HEK293 (cell line): ENCODE results near the gene MYCN.
A peak's percentile ranks its signal among the peaks of the same experiment; 100 is the strongest.

ENCODE experiments used
- CTCF ChIA-PET: fragments of 350-600 bp; formaldehyde crosslinking; extraction: SDS; loops from one replicate; lab custom pipeline; 2021; ENCODE audit warnings: antibody characterized with exemption; lab: Yijun Ruan, JAX
- POLR2A ChIA-PET: fragments of 300-600 bp; formaldehyde crosslinking; extraction: SDS; loops from one replicate; lab custom pipeline; 2020; ENCODE audit warnings: antibody characterized with exemption, inconsistent platforms; lab: Yijun Ruan, JAX
- H3K27ac ChIP-seq: fragments of 200-500 bp; sonication (Bioruptor generic); 2 replicates; pipeline ENCODE4 v1.5.1; 2014; ENCODE audit warnings: low read depth, low read length, control low read depth, inconsistent platforms; ENCODE audit errors: extremely low read depth
- H3K36me3 ChIP-seq, 2 experiments: fragments of 200-500 bp in 1 of 2; sonication (Bioruptor generic) in 1 of 2; 1 replicate in 1 of 2; 2 replicates in 1 of 2; pipeline ENCODE4 v1.5.1; 2014 to 2017; ENCODE audit warnings: inconsistent platforms in 2 of 2, low read length in 2 of 2; ENCODE audit not compliant: control insufficient read depth in 2 of 2, insufficient read depth in 1 of 2
- H3K4me1 ChIP-seq: fragments of 200-500 bp; sonication (Bioruptor generic); 2 replicates; pipeline ENCODE4 v1.5.1; 2014; ENCODE audit warnings: mild to moderate bottlenecking, low read length, inconsistent platforms; ENCODE audit not compliant: control insufficient read depth, insufficient read depth
- H3K4me3 ChIP-seq: 2 replicates; pipeline ENCODE4 v1.5.1; 2011; ENCODE audit warnings: low read depth, mild to moderate bottlenecking, control low read depth, low read length, moderate library complexity
- H3K9me3 ChIP-seq: fragments of 200-500 bp; sonication (Bioruptor generic); 2 replicates; pipeline ENCODE4 v1.5.1; 2014; ENCODE audit warnings: low read depth, low read length, inconsistent platforms; ENCODE audit not compliant: control insufficient read depth, insufficient read depth
- FEZF1 ChIP-seq: fragments of 450-650 bp; formaldehyde crosslinking; IDR thresholded peaks from 2 replicates; pipeline ENCODE4 v1.5.1; 2016; ENCODE audit warnings: missing biosample characterization, missing genetic modification characterization
- KLF10 ChIP-seq: fragments of 450-650 bp; IDR thresholded peaks from 2 replicates; pipeline ENCODE4 v1.5.1; 2018; ENCODE audit warnings: missing biosample characterization, mild to moderate bottlenecking, missing genetic modification characterization
- SP2 ChIP-seq: fragments of 450-650 bp; formaldehyde crosslinking; IDR thresholded peaks from 2 replicates; pipeline ENCODE4 v1.5.1; 2016; ENCODE audit warnings: missing biosample characterization, missing genetic modification characterization
- SP7 ChIP-seq: fragments of 450-650 bp; formaldehyde crosslinking; IDR thresholded peaks from 2 replicates; pipeline ENCODE4 v1.5.1; 2016; ENCODE audit warnings: missing biosample characterization, missing genetic modification characterization
- WT1 ChIP-seq: fragments of 450-650 bp; formaldehyde crosslinking; IDR thresholded peaks from 2 replicates; pipeline ENCODE4 v1.5.1; 2016; ENCODE audit warnings: missing biosample characterization, missing genetic modification characterization
- YY1 ChIP-seq: fragments of 450-650 bp; formaldehyde crosslinking; IDR thresholded peaks from 2 replicates; pipeline ENCODE4 v1.5.1; 2018; ENCODE audit warnings: missing biosample characterization, missing genetic modification characterization
- ZBTB1 ChIP-seq: fragments of 450-650 bp; formaldehyde crosslinking; IDR thresholded peaks from 2 replicates; pipeline ENCODE4 v1.5.1; 2016; ENCODE audit warnings: missing biosample characterization, missing genetic modification characterization
- ZBTB8A ChIP-seq: fragments of 450-650 bp; formaldehyde crosslinking; IDR thresholded peaks from 2 replicates; pipeline ENCODE4 v1.5.1; 2016; ENCODE audit warnings: missing biosample characterization, missing genetic modification characterization
- ZIC2 ChIP-seq: fragments of 450-650 bp; formaldehyde crosslinking; IDR thresholded peaks from 2 replicates; pipeline ENCODE4 v1.5.1; 2016; ENCODE audit warnings: missing biosample characterization, missing genetic modification characterization
- ZNF16 ChIP-seq: fragments of 450-650 bp; formaldehyde crosslinking; IDR thresholded peaks from 2 replicates; pipeline ENCODE4 v1.5.1; 2016; ENCODE audit warnings: low read depth, missing biosample characterization, missing genetic modification characterization
- ZNF169 ChIP-seq: fragments of 450-650 bp; formaldehyde crosslinking; IDR thresholded peaks from 2 replicates; pipeline ENCODE4 v1.5.1; 2016; ENCODE audit warnings: missing biosample characterization, missing genetic modification characterization
- ZNF211 ChIP-seq: fragments of 450-650 bp; formaldehyde crosslinking; IDR thresholded peaks from 2 replicates; pipeline ENCODE4 v1.5.1; 2016; ENCODE audit warnings: low read depth, missing biosample characterization, missing genetic modification characterization
- ZNF248 ChIP-seq: fragments of 450-650 bp; formaldehyde crosslinking; IDR thresholded peaks from 2 replicates; pipeline ENCODE4 v1.5.1; 2017; ENCODE audit warnings: missing biosample characterization, missing genetic modification characterization
- ZNF341 ChIP-seq: fragments of 450-650 bp; formaldehyde crosslinking; IDR thresholded peaks from 2 replicates; pipeline ENCODE4; 2016; ENCODE audit warnings: low read depth, missing biosample characterization, missing genetic modification characterization
- ZNF416 ChIP-seq: fragments of 450-650 bp; formaldehyde crosslinking; IDR thresholded peaks from 2 replicates; pipeline ENCODE4 v1.5.1; 2016; ENCODE audit warnings: missing biosample characterization, missing genetic modification characterization
- ZNF423 ChIP-seq: fragments of 450-650 bp; formaldehyde crosslinking; IDR thresholded peaks from 2 replicates; pipeline ENCODE4 v1.5.1; 2016; ENCODE audit warnings: missing biosample characterization, missing genetic modification characterization
- ZNF501 ChIP-seq: fragments of 450-650 bp; formaldehyde crosslinking; IDR thresholded peaks from 2 replicates; pipeline ENCODE4 v1.5.1; 2016; ENCODE audit warnings: missing biosample characterization, missing genetic modification characterization
- ZNF560 ChIP-seq: fragments of 450-650 bp; formaldehyde crosslinking; IDR thresholded peaks from 2 replicates; pipeline ENCODE4 v1.5.1; 2017; ENCODE audit warnings: missing biosample characterization, missing genetic modification characterization, borderline replicate concordance
- ZNF600 ChIP-seq: fragments of 450-650 bp; formaldehyde crosslinking; IDR thresholded peaks from 2 replicates; pipeline ENCODE4 v1.5.1; 2016; ENCODE audit warnings: missing biosample characterization, missing genetic modification characterization
- ZNF610 ChIP-seq: fragments of 450-650 bp; formaldehyde crosslinking; IDR thresholded peaks from 2 replicates; pipeline ENCODE4 v1.5.1; 2016; ENCODE audit warnings: missing biosample characterization, missing genetic modification characterization, borderline replicate concordance
- ZNF664 ChIP-seq: fragments of 450-650 bp; formaldehyde crosslinking; IDR thresholded peaks from 2 replicates; pipeline ENCODE4 v1.5.1; 2016; ENCODE audit warnings: missing biosample characterization, missing genetic modification characterization
- ZNF768 ChIP-seq: fragments of 450-650 bp; formaldehyde crosslinking; IDR thresholded peaks from 2 replicates; pipeline ENCODE4 v1.5.1; 2018; ENCODE audit warnings: missing biosample characterization, mild to moderate bottlenecking, missing genetic modification characterization
- ZNF777 ChIP-seq: fragments of 450-650 bp; formaldehyde crosslinking; IDR thresholded peaks from 2 replicates; pipeline ENCODE4 v1.5.1; 2017; ENCODE audit warnings: missing biosample characterization, missing genetic modification characterization, borderline replicate concordance
- ZNF837 ChIP-seq: fragments of 450-650 bp; formaldehyde crosslinking; IDR thresholded peaks from 2 replicates; pipeline ENCODE4 v1.5.1; 2016; ENCODE audit warnings: missing biosample characterization, missing genetic modification characterization
- TF ChIP-seq, protein P1 (sequence below): fragments of 450-650 bp; formaldehyde crosslinking; IDR thresholded peaks from 2 replicates; pipeline ENCODE4 v1.5.1; 2016; ENCODE audit warnings: missing biosample characterization, missing genetic modification characterization
- TF ChIP-seq, protein P2 (sequence below): fragments of 450-650 bp; formaldehyde crosslinking; IDR thresholded peaks from 2 replicates; pipeline ENCODE4 v1.5.1; 2016; ENCODE audit warnings: missing biosample characterization, missing genetic modification characterization
- TF ChIP-seq, protein P3 (sequence below): fragments of 450-650 bp; formaldehyde crosslinking; IDR thresholded peaks from 2 replicates; pipeline ENCODE4 v1.5.1; 2016; ENCODE audit warnings: missing biosample characterization, missing genetic modification characterization
- TF ChIP-seq, protein P4 (sequence below): fragments of 450-650 bp; formaldehyde crosslinking; optimal IDR thresholded peaks from 2 replicates; pipeline ENCODE3; 2016; ENCODE audit warnings: missing biosample characterization, mild to moderate bottlenecking, missing genetic modification characterization
- TF ChIP-seq, protein P5 (sequence below): fragments of 450-650 bp; IDR thresholded peaks from 2 replicates; pipeline ENCODE4 v1.5.1; 2018; ENCODE audit warnings: missing biosample characterization, missing genetic modification characterization

The MYCN gene

DNA sequence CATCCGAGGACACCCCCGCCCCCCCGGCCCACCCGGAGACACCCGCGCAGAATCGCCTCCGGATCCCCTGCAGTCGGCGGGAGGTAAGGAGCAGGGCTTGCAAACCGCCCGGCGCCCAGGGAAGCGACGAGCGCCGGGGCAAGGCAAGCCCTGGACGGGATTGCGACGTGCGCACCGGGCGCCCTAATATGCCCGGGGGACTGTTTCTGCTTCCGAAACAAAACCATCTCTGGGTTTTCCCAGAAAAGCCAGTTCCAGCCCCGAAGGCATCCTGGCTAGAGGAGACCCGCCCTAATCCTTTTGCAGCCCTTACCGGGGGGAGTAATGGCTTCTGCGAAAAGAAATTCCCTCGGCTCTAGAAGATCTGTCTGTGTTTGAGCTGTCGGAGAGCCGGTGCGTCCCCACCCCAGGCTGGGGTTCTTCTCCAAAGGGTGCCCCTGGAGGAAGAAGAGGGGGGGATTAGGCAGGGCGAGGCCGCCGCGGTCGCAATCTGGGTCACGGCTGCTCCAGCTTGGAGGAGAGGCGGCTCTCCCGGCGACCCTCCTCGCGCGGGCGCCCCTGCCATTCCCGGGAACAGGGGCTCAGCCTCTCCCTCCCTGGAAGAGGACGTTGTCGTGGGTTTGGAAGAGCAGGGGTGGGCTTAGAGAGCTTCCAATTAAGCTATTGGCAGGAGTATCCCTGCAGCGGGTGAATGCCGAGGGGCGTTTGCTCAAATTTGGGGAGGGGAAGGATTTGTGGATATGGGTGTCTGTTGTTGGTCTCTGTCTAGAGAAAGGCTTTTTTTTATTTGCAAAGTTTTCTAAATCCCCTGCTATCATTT, 521 bp downstream of the MYCN start:
- Histone ChIP-seq H3K4me1 (peaks cover 8% of the 10 kb centered on the region), H3K27ac (peak overlapping the region; percentile 62), H3K4me3 (peak overlapping the region; percentile 63), H3K36me3 (peaks cover 0 to 6% of the 10 kb centered on the region in 2 experiments; a peak in 1 of 3 replicates), H3K9me3 (no peaks in the 10 kb centered on the region)
- ChIA-PET CTCF (interaction anchor here (0.6 to 2.7 kb wide), 14 partner anchors 127 to 1616 kb away, joined by 3 to 20 read pairs (median 4); no protein-coding TSS in a partner anchor), POLR2A (interaction anchor here (0.6 to 1.9 kb wide), 8 partner anchors 20 to 595 kb away, joined by 3 to 6 read pairs (median 4); no protein-coding TSS in a partner anchor)
- TF ChIP-seq ZNF423 (tag by site-specific recombination) (no peak), ZNF664 (tag by site-specific recombination) (no peak), WT1 (tag by site-specific recombination) (no peak), ZNF560 (tag by site-specific recombination) (no peak), ZNF211 (no peak), ZNF169 (tag by site-specific recombination) (no peak), ZNF16 (tag by site-specific recombination) (no peak), ZBTB1 (no peak), FEZF1 (tag by site-specific recombination) (no peak), KLF10 (no peak), SP2 (tag by site-specific recombination) (peak; percentile 63), ZNF600 (tag by site-specific recombination) (no peak), ZNF248 (tag by site-specific recombination) (no peak), YY1 (tag by site-specific recombination) (no peak), SP7 (tag by site-specific recombination) (no peak), ZNF416 (no peak), ZNF501 (tag by site-specific recombination) (no peak), ZNF837 (tag by site-specific recombination) (no peak), ZIC2 (tag by site-specific recombination) (0 out of 2 replicates have a peak, but pooled peaks have one; percentile 1), ZNF777 (no peak), ZNF341 (tag by site-specific recombination) (peak; percentile 95), ZNF768 (tag by site-specific recombination) (no peak), ZNF610 (tag by site-specific recombination) (no peak), ZBTB8A (tag by site-specific recombination) (no peak; the same call in 1 of the 2 replicates)
- TF ChIP-seq, protein P1, sequence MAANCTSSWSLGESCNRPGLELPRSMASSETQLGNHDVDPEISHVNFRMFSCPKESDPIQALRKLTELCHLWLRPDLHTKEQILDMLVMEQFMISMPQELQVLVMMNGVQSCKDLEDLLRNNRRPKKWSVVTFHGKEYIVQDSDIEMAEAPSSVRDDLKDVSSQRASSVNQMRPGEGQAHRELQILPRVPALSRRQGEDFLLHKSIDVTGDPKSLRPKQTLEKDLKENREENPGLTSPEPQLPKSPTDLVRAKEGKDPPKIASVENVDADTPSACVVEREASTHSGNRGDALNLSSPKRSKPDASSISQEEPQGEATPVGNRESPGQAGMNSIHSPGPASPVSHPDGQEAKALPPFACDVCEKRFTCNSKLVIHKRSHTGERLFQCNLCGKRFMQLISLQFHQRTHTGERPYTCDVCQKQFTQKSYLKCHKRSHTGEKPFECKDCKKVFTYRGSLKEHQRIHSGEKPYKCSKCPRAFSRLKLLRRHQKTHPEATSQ (tag by site-specific recombination), result no peak
- TF ChIP-seq, protein P2, sequence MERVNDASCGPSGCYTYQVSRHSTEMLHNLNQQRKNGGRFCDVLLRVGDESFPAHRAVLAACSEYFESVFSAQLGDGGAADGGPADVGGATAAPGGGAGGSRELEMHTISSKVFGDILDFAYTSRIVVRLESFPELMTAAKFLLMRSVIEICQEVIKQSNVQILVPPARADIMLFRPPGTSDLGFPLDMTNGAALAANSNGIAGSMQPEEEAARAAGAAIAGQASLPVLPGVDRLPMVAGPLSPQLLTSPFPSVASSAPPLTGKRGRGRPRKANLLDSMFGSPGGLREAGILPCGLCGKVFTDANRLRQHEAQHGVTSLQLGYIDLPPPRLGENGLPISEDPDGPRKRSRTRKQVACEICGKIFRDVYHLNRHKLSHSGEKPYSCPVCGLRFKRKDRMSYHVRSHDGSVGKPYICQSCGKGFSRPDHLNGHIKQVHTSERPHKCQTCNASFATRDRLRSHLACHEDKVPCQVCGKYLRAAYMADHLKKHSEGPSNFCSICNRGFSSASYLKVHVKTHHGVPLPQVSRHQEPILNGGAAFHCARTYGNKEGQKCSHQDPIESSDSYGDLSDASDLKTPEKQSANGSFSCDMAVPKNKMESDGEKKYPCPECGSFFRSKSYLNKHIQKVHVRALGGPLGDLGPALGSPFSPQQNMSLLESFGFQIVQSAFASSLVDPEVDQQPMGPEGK (tag by site-specific recombination), result no peak
- TF ChIP-seq, protein P3, sequence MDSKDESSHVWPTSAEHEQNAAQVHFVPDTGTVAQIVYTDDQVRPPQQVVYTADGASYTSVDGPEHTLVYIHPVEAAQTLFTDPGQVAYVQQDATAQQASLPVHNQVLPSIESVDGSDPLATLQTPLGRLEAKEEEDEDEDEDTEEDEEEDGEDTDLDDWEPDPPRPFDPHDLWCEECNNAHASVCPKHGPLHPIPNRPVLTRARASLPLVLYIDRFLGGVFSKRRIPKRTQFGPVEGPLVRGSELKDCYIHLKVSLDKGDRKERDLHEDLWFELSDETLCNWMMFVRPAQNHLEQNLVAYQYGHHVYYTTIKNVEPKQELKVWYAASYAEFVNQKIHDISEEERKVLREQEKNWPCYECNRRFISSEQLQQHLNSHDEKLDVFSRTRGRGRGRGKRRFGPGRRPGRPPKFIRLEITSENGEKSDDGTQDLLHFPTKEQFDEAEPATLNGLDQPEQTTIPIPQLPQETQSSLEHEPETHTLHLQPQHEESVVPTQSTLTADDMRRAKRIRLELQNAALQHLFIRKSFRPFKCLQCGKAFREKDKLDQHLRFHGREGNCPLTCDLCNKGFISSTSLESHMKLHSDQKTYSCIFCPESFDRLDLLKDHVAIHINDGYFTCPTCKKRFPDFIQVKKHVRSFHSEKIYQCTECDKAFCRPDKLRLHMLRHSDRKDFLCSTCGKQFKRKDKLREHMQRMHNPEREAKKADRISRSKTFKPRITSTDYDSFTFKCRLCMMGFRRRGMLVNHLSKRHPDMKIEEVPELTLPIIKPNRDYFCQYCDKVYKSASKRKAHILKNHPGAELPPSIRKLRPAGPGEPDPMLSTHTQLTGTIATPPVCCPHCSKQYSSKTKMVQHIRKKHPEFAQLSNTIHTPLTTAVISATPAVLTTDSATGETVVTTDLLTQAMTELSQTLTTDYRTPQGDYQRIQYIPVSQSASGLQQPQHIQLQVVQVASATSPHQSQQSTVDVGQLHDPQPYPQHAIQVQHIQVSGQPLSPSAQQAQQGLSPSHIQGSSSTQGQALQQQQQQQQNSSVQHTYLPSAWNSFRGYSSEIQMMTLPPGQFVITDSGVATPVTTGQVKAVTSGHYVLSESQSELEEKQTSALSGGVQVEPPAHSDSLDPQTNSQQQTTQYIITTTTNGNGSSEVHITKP, result peak; percentile 94
- TF ChIP-seq, protein P4, sequence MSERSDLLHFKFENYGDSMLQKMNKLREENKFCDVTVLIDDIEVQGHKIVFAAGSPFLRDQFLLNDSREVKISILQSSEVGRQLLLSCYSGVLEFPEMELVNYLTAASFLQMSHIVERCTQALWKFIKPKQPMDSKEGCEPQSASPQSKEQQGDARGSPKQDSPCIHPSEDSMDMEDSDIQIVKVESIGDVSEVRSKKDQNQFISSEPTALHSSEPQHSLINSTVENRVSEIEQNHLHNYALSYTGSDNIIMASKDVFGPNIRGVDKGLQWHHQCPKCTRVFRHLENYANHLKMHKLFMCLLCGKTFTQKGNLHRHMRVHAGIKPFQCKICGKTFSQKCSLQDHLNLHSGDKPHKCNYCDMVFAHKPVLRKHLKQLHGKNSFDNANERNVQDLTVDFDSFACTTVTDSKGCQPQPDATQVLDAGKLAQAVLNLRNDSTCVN (tag by site-specific recombination), result peak; percentile 23
- TF ChIP-seq, protein P5, sequence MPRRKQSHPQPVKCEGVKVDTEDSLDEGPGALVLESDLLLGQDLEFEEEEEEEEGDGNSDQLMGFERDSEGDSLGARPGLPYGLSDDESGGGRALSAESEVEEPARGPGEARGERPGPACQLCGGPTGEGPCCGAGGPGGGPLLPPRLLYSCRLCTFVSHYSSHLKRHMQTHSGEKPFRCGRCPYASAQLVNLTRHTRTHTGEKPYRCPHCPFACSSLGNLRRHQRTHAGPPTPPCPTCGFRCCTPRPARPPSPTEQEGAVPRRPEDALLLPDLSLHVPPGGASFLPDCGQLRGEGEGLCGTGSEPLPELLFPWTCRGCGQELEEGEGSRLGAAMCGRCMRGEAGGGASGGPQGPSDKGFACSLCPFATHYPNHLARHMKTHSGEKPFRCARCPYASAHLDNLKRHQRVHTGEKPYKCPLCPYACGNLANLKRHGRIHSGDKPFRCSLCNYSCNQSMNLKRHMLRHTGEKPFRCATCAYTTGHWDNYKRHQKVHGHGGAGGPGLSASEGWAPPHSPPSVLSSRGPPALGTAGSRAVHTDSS, result no peak
